Measurements from ENCODE around the gene TBL1Y.
"Not testable (repeated sequence)": the region's sequence is repeated elsewhere in the genome, so short reads cannot be mapped to it uniquely, and the experiment has no call there.

TBL1Y gene

GRCh38 chrY:7040662-7041061 lies 130.2 kb downstream of the TBL1Y start:
- H3K18ac ChIP-seq (ENCODE audit: low read length), result no peak overlapping the region
- no peak overlapping the region for H4K8ac ChIP-seq (ENCODE audit: low read depth, low read length)
- H3K36me3 ChIP-seq (ENCODE audit: control insufficient read depth, insufficient read depth, low read length), result no peaks in the 10 kb centered on the region
- no CpG with 5 or more reads among the region's 5 CpGs for WGBS (ENCODE audit: extremely low coverage, insufficient coverage, low lambda C conversion rate)
- no peak overlapping the region for H3K23ac ChIP-seq (ENCODE audit: low read length)
- H3K27me3 ChIP-seq (ENCODE audit: insufficient read depth, low read length, poor library complexity), result no peaks in the 10 kb centered on the region
- no peak overlapping the region for H2AK5ac ChIP-seq (ENCODE audit: low read length)
- no peak for DNase-seq
- H2BK120ac ChIP-seq (ENCODE audit: low read depth, low read length), result no peak overlapping the region
- no peaks in the 10 kb centered on the region for H3K79me2 ChIP-seq (ENCODE audit: control insufficient read depth, insufficient read depth, low read length)
- no peak overlapping the region for H3K27ac ChIP-seq (ENCODE audit: low read depth, low read length)
- no peak overlapping the region for H2BK5ac ChIP-seq (ENCODE audit: low read length)
- H3K56ac ChIP-seq (ENCODE audit: low read length), result no peak overlapping the region
- H3K79me1 ChIP-seq (ENCODE audit: low read length), result no peaks in the 10 kb centered on the region
- no peak overlapping the region for H4K5ac ChIP-seq (ENCODE audit: low read length)
- no peak overlapping the region for H3K4me2 ChIP-seq (ENCODE audit: low read length)
- no peak overlapping the region for H3K4me3 ChIP-seq (ENCODE audit: low read length)
- no peaks in the 10 kb centered on the region for H3K4me1 ChIP-seq (ENCODE audit: control insufficient read depth, low read depth, low read length)
- no peak overlapping the region for H3K9ac ChIP-seq (ENCODE audit: low read length)
- no peak overlapping the region for H2BK15ac ChIP-seq (replicated peaks; ENCODE audit: low read depth)
- no peak overlapping the region for H3K4ac ChIP-seq (ENCODE audit: low read depth, low read length)

- H2BK120ac ChIP-seq (ENCODE audit: low read depth, low read length), result no peak overlapping the region
- no peak overlapping the region for H2BK15ac ChIP-seq (replicated peaks; ENCODE audit: low read depth)
- no peak for DNase-seq
- H3K23ac ChIP-seq (ENCODE audit: low read length), result no peak overlapping the region
- no peak overlapping the region for H2BK5ac ChIP-seq (ENCODE audit: low read length)
- no peaks in the 10 kb centered on the region for H3K27me3 ChIP-seq (ENCODE audit: insufficient read depth, low read length, poor library complexity)
- no CpG with 5 or more reads among the region's 4 CpGs for WGBS (ENCODE audit: extremely low coverage, insufficient coverage, low lambda C conversion rate)
- no peaks in the 10 kb centered on the region for H3K79me2 ChIP-seq (ENCODE audit: control insufficient read depth, insufficient read depth, low read length)
- H3K36me3 ChIP-seq (ENCODE audit: control insufficient read depth, insufficient read depth, low read length), result no peaks in the 10 kb centered on the region
- no peak overlapping the region for H3K4ac ChIP-seq (ENCODE audit: low read depth, low read length)
- no peak overlapping the region for H3K4me3 ChIP-seq (ENCODE audit: low read length)
- no peak overlapping the region for H3K9ac ChIP-seq (ENCODE audit: low read length)
- H3K4me1 ChIP-seq (ENCODE audit: control insufficient read depth, low read depth, low read length), result no peaks in the 10 kb centered on the region
- no peak overlapping the region for H3K18ac ChIP-seq (ENCODE audit: low read length)
- no peak overlapping the region for H3K56ac ChIP-seq (ENCODE audit: low read length)
- no peak overlapping the region for H4K5ac ChIP-seq (ENCODE audit: low read length)
- no peak overlapping the region for H2AK5ac ChIP-seq (ENCODE audit: low read length)
- H4K8ac ChIP-seq (ENCODE audit: low read depth, low read length), result no peak overlapping the region
- no peaks in the 10 kb centered on the region for H3K79me1 ChIP-seq (ENCODE audit: low read length)
- H3K4me2 ChIP-seq (ENCODE audit: low read length), result no peak overlapping the region
- H3K27ac ChIP-seq (ENCODE audit: low read depth, low read length), result no peak overlapping the region
Measured at GRCh38 chrY:7041983-7042382, 131.5 kb downstream of the TBL1Y start.

GRCh38 chrY:7052461-7052860 lies 142.0 kb downstream of the TBL1Y start:
- H2BK5ac ChIP-seq (ENCODE audit: low read length); H2BK120ac ChIP-seq (ENCODE audit: low read depth, low read length); H4K5ac ChIP-seq (ENCODE audit: low read length); H3K4me2 ChIP-seq (ENCODE audit: low read length); DNase-seq; H3K18ac ChIP-seq (ENCODE audit: low read length); H3K56ac ChIP-seq (ENCODE audit: low read length); H3K4me3 ChIP-seq (ENCODE audit: low read length); H2BK15ac ChIP-seq (replicated peaks; ENCODE audit: low read depth); H4K8ac ChIP-seq (ENCODE audit: low read depth, low read length); H3K36me3 ChIP-seq (ENCODE audit: control insufficient read depth, insufficient read depth, low read length); H3K9ac ChIP-seq (ENCODE audit: low read length); H3K4me1 ChIP-seq (ENCODE audit: control insufficient read depth, low read depth, low read length); H3K23ac ChIP-seq (ENCODE audit: low read length); H3K4ac ChIP-seq (ENCODE audit: low read depth, low read length); H3K79me1 ChIP-seq (ENCODE audit: low read length); H3K27ac ChIP-seq (ENCODE audit: low read depth, low read length); H3K27me3 ChIP-seq (ENCODE audit: insufficient read depth, low read length, poor library complexity); H2AK5ac ChIP-seq (ENCODE audit: low read length); H3K79me2 ChIP-seq (ENCODE audit: control insufficient read depth, insufficient read depth, low read length): not testable (repeated sequence)
- whole genome bisulfite sequencing (ENCODE audit: extremely low coverage, insufficient coverage, low lambda C conversion rate), result no CpG with 5 or more reads among the region's 3 CpGs

GRCh38 chrY:7056886-7057285 lies 146.4 kb downstream of the TBL1Y start:
- H3K79me1 ChIP-seq (ENCODE audit: low read length), result no peaks in the 10 kb centered on the region
- WGBS (ENCODE audit: extremely low coverage, insufficient coverage, low lambda C conversion rate), result no CpG with 5 or more reads among the region's 5 CpGs
- H3K4ac ChIP-seq (ENCODE audit: low read depth, low read length), result no peak overlapping the region
- no peak overlapping the region for H3K4me2 ChIP-seq (ENCODE audit: low read length)
- H2BK15ac ChIP-seq (replicated peaks; ENCODE audit: low read depth), result no peak overlapping the region
- no peaks in the 10 kb centered on the region for H3K36me3 ChIP-seq (ENCODE audit: control insufficient read depth, insufficient read depth, low read length)
- no peak overlapping the region for H3K18ac ChIP-seq (ENCODE audit: low read length)
- no peak overlapping the region for H3K23ac ChIP-seq (ENCODE audit: low read length)
- H3K9ac ChIP-seq (ENCODE audit: low read length), result no peak overlapping the region
- DNase-seq, result no peak
- no peak overlapping the region for H2AK5ac ChIP-seq (ENCODE audit: low read length)
- no peak overlapping the region for H4K8ac ChIP-seq (ENCODE audit: low read depth, low read length)
- no peak overlapping the region for H4K5ac ChIP-seq (ENCODE audit: low read length)
- H3K4me1 ChIP-seq (ENCODE audit: control insufficient read depth, low read depth, low read length), result no peaks in the 10 kb centered on the region
- H2BK5ac ChIP-seq (ENCODE audit: low read length), result no peak overlapping the region
- no peak overlapping the region for H3K27ac ChIP-seq (ENCODE audit: low read depth, low read length)
- no peak overlapping the region for H3K56ac ChIP-seq (ENCODE audit: low read length)
- H2BK120ac ChIP-seq (ENCODE audit: low read depth, low read length), result no peak overlapping the region
- no peaks in the 10 kb centered on the region for H3K79me2 ChIP-seq (ENCODE audit: control insufficient read depth, insufficient read depth, low read length)
- no peaks in the 10 kb centered on the region for H3K27me3 ChIP-seq (ENCODE audit: insufficient read depth, low read length, poor library complexity)
- no peak overlapping the region for H3K4me3 ChIP-seq (ENCODE audit: low read length)

GRCh38 chrY:7078725-7079124 lies 168.2 kb downstream of the TBL1Y start:
- Histone ChIP-seq H2AK5ac (ENCODE audit: low read length) (no peak overlapping the region), H3K79me1 (ENCODE audit: low read length) (no peaks in the 10 kb centered on the region), H4K8ac (ENCODE audit: low read depth, low read length) (no peak overlapping the region), H3K4ac (ENCODE audit: low read depth, low read length) (no peak overlapping the region), H3K27me3 (ENCODE audit: insufficient read depth, low read length, poor library complexity) (no peaks in the 10 kb centered on the region), H2BK120ac (ENCODE audit: low read depth, low read length) (no peak overlapping the region), H3K27ac (ENCODE audit: low read depth, low read length) (no peak overlapping the region), H3K79me2 (ENCODE audit: control insufficient read depth, insufficient read depth, low read length) (no peaks in the 10 kb centered on the region), H2BK15ac (replicated peaks; ENCODE audit: low read depth) (no peak overlapping the region), H3K36me3 (ENCODE audit: control insufficient read depth, insufficient read depth, low read length) (no peaks in the 10 kb centered on the region), H3K56ac (ENCODE audit: low read length) (no peak overlapping the region), H3K18ac (ENCODE audit: low read length) (no peak overlapping the region), H3K9ac (ENCODE audit: low read length) (no peak overlapping the region), H2BK5ac (ENCODE audit: low read length) (no peak overlapping the region), H3K4me2 (ENCODE audit: low read length) (no peak overlapping the region), H3K23ac (ENCODE audit: low read length) (no peak overlapping the region), H4K5ac (ENCODE audit: low read length) (no peak overlapping the region), H3K4me3 (ENCODE audit: low read length) (no peak overlapping the region), H3K4me1 (ENCODE audit: control insufficient read depth, low read depth, low read length) (no peaks in the 10 kb centered on the region)
- DNase-seq, result no peak

- H3K4me2 ChIP-seq (ENCODE audit: low read length); H3K36me3 ChIP-seq (ENCODE audit: control insufficient read depth, insufficient read depth, low read length); H3K4me1 ChIP-seq (ENCODE audit: control insufficient read depth, low read depth, low read length); H2BK120ac ChIP-seq (ENCODE audit: low read depth, low read length); H2BK15ac ChIP-seq (replicated peaks; ENCODE audit: low read depth); DNase-seq; H2BK5ac ChIP-seq (ENCODE audit: low read length); H4K8ac ChIP-seq (ENCODE audit: low read depth, low read length); H3K56ac ChIP-seq (ENCODE audit: low read length); H3K18ac ChIP-seq (ENCODE audit: low read length); H3K27me3 ChIP-seq (ENCODE audit: insufficient read depth, low read length, poor library complexity); H3K79me2 ChIP-seq (ENCODE audit: control insufficient read depth, insufficient read depth, low read length); H3K4ac ChIP-seq (ENCODE audit: low read depth, low read length); H3K9ac ChIP-seq (ENCODE audit: low read length); H4K5ac ChIP-seq (ENCODE audit: low read length); H3K79me1 ChIP-seq (ENCODE audit: low read length); H2AK5ac ChIP-seq (ENCODE audit: low read length); H3K27ac ChIP-seq (ENCODE audit: low read depth, low read length); H3K23ac ChIP-seq (ENCODE audit: low read length); H3K4me3 ChIP-seq (ENCODE audit: low read length): not testable (repeated sequence)
- no CpG with 5 or more reads among the region's 4 CpGs for WGBS (ENCODE audit: extremely low coverage, insufficient coverage, low lambda C conversion rate)
Measured at GRCh38 chrY:7080548-7080947, 170.1 kb downstream of the TBL1Y start.
